ES-I3 (cell line): ENCODE data around the gene MAN1C1.
"Not testable (repeated sequence)": the region's sequence is repeated elsewhere in the genome, so short reads cannot be mapped to it uniquely, and the experiment has no call there.

Source experiments
- H3K36me3 ChIP-seq: 2 replicates; pipeline ENCODE4 v1.6.1; 2013; ENCODE audit warnings: mild to moderate bottlenecking, low read length, control low read depth, moderate library complexity; ENCODE audit not compliant: insufficient read depth
- H3K4me1 ChIP-seq: 2 replicates; pipeline ENCODE4 v1.6.1; 2013; ENCODE audit warnings: mild to moderate bottlenecking, control low read depth, low read length; ENCODE audit not compliant: insufficient read depth
- H3K9ac ChIP-seq: 2 replicates; pipeline ENCODE4 v1.6.1; 2013; ENCODE audit warnings: low read depth, mild to moderate bottlenecking, low read length, moderate library complexity
- H3K9me3 ChIP-seq: 2 replicates; pipeline ENCODE4 v1.6.1; 2013; ENCODE audit warnings: mild to moderate bottlenecking, low read length, moderate library complexity; ENCODE audit not compliant: control insufficient read depth, insufficient read depth

The MAN1C1 gene

GRCh38 chr1:25689686-25690381 is 73.2 kb downstream of the MAN1C1 start:
- H3K4me1 ChIP-seq, result no peaks in the 10 kb centered on the region

GRCh38 chr1:25690396-25690956 is 73.9 kb downstream of the MAN1C1 start:
- Histone ChIP-seq H3K9me3 (no peaks in the 10 kb centered on the region), H3K4me1 (peaks cover 3% of the 10 kb centered on the region; the same call in 1 of the 2 replicates)

More at GRCh38 chr1:25689686-25690381, 73.2 kb downstream of the MAN1C1 start:
- Histone ChIP-seq H3K36me3 (no peaks in the 10 kb centered on the region), H3K9ac (no peak overlapping the region), H3K9me3 (no peaks in the 10 kb centered on the region)

GRCh38 chr1:25691211-25691610 is 74.6 kb downstream of the MAN1C1 start:
- Histone ChIP-seq H3K9ac (no peak overlapping the region), H3K9me3 (no peaks in the 10 kb centered on the region), H3K4me1 (peaks cover 10% of the 10 kb centered on the region), H3K36me3 (no peaks in the 10 kb centered on the region)

More at GRCh38 chr1:25690396-25690956, 73.9 kb downstream of the MAN1C1 start:
- H3K9ac ChIP-seq, result no peak overlapping the region
- H3K36me3 ChIP-seq, result no peaks in the 10 kb centered on the region

- H3K36me3 ChIP-seq, result no peaks in the 10 kb centered on the region
- H3K9ac ChIP-seq, result no peak overlapping the region
- H3K9me3 ChIP-seq, result no peaks in the 10 kb centered on the region
- peaks cover 19% of the 10 kb centered on the region for H3K4me1 ChIP-seq
Observed at GRCh38 chr1:25692560-25692959, 76.0 kb downstream of the MAN1C1 start.

- Histone ChIP-seq H3K4me1 (peaks cover 28% of the 10 kb centered on the region), H3K9me3 (no peaks in the 10 kb centered on the region), H3K9ac (no peak overlapping the region), H3K36me3 (no peaks in the 10 kb centered on the region)
Observed at GRCh38 chr1:25694167-25695007, 77.8 kb downstream of the MAN1C1 start.

- Histone ChIP-seq H3K9me3 (no peaks in the 10 kb centered on the region), H3K9ac (no peak overlapping the region), H3K36me3 (no peaks in the 10 kb centered on the region), H3K4me1 (peaks cover 36% of the 10 kb centered on the region)
Observed at GRCh38 chr1:25695090-25695770, 78.6 kb downstream of the MAN1C1 start.

- no peaks in the 10 kb centered on the region for H3K9me3 ChIP-seq
- no peaks in the 10 kb centered on the region for H3K36me3 ChIP-seq
- H3K9ac ChIP-seq, result no peak overlapping the region
- peaks cover 41% of the 10 kb centered on the region for H3K4me1 ChIP-seq
Observed at GRCh38 chr1:25695771-25696311, 79.2 kb downstream of the MAN1C1 start.

- not testable (repeated sequence) for H3K9me3 ChIP-seq, H3K9ac ChIP-seq, H3K36me3 ChIP-seq
- peaks cover 46% of the 10 kb centered on the region for H3K4me1 ChIP-seq
Observed at GRCh38 chr1:25696643-25697042, 80.1 kb downstream of the MAN1C1 start.

- peaks cover 46% of the 10 kb centered on the region for H3K4me1 ChIP-seq
- no peaks in the 10 kb centered on the region for H3K9me3 ChIP-seq
- H3K9ac ChIP-seq, result no peak overlapping the region
- H3K36me3 ChIP-seq, result no peaks in the 10 kb centered on the region
Observed at GRCh38 chr1:25697435-25698217, 81.0 kb downstream of the MAN1C1 start.

GRCh38 chr1:25698252-25698651 is 81.7 kb downstream of the MAN1C1 start:
- Histone ChIP-seq H3K9me3 (no peaks in the 10 kb centered on the region), H3K36me3 (no peaks in the 10 kb centered on the region), H3K4me1 (peaks cover 46% of the 10 kb centered on the region), H3K9ac (no peak overlapping the region)

GRCh38 chr1:25699059-25699458 is 82.5 kb downstream of the MAN1C1 start:
- not testable (repeated sequence) for H3K36me3 ChIP-seq, H3K9me3 ChIP-seq, H3K9ac ChIP-seq
- peaks cover 49% of the 10 kb centered on the region for H3K4me1 ChIP-seq

- Histone ChIP-seq H3K4me1 (peaks cover 55% of the 10 kb centered on the region), H3K36me3 (no peaks in the 10 kb centered on the region), H3K9ac (no peak overlapping the region), H3K9me3 (no peaks in the 10 kb centered on the region)
Observed at GRCh38 chr1:25699500-25700143, 83.0 kb downstream of the MAN1C1 start.

GRCh38 chr1:25700144-25700523 is 83.5 kb downstream of the MAN1C1 start:
- Histone ChIP-seq H3K4me1 (peaks cover 58% of the 10 kb centered on the region), H3K36me3 (no peaks in the 10 kb centered on the region), H3K9me3 (no peaks in the 10 kb centered on the region), H3K9ac (no peak overlapping the region)
